IMR-90 (cell line): ENCODE results near the gene TALDO1.

Experiments
- CEBPB ChIP-seq: IDR thresholded peaks from 2 replicates; pipeline ENCODE4 v1.6.1; 2012; ENCODE audit warnings: low read depth, low read length, improper control_type of control experiment
- MAZ ChIP-seq: IDR thresholded peaks from 2 replicates; pipeline ENCODE4 v1.6.1; 2012; ENCODE audit warnings: low read depth, mild to moderate bottlenecking, low read length, improper control_type of control experiment, moderate library complexity, borderline replicate concordance
- POLR2A ChIP-seq: IDR thresholded peaks from 2 replicates; pipeline ENCODE4 v1.6.1; 2012; ENCODE audit warnings: mild to moderate bottlenecking, low read depth, low read length
- RFX5 ChIP-seq: IDR thresholded peaks from 2 replicates; pipeline ENCODE4 v1.8.0; 2012; ENCODE audit warnings: low read depth, mild to moderate bottlenecking, low read length, moderate library complexity
- TF ChIP-seq, protein P1 (sequence below): conservative IDR thresholded peaks from 2 replicates; pipeline ENCODE4 v1.5.1; 2012; ENCODE audit warnings: mild to moderate bottlenecking, low read depth, low read length, improper control_type of control experiment
- TF ChIP-seq, protein P2 (sequence below): fragments of 150-350 bp; IDR thresholded peaks from 2 replicates; pipeline ENCODE4 v1.6.1; 2017; ENCODE audit warnings: mild to moderate bottlenecking, antibody characterized with exemption, low read length, low read depth

DNA sequence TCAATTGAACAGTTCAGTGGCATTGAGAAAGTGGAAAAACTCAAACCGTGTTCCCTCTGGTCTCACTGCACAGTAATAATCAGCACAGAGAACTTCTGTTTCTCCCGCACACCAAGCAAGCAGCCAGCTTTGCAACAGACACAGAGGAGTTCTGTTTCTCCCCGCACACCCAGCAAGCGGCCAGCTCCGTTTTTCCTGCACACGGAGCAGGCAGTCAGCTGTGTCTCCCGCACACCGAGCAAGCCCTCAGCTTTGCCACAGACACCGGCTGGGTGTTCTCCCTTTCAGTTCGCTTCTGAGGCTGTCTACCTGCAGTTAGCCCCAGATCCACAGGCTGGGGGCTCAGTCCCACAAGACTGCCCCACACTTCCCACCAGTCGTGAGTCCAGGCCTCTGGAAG is 9.9 kb upstream of the TALDO1 start:
- TF ChIP-seq MAZ (no peak), RFX5 (no peak), POLR2A (no peak), CEBPB (no peak)
- TF ChIP-seq, protein P1, sequence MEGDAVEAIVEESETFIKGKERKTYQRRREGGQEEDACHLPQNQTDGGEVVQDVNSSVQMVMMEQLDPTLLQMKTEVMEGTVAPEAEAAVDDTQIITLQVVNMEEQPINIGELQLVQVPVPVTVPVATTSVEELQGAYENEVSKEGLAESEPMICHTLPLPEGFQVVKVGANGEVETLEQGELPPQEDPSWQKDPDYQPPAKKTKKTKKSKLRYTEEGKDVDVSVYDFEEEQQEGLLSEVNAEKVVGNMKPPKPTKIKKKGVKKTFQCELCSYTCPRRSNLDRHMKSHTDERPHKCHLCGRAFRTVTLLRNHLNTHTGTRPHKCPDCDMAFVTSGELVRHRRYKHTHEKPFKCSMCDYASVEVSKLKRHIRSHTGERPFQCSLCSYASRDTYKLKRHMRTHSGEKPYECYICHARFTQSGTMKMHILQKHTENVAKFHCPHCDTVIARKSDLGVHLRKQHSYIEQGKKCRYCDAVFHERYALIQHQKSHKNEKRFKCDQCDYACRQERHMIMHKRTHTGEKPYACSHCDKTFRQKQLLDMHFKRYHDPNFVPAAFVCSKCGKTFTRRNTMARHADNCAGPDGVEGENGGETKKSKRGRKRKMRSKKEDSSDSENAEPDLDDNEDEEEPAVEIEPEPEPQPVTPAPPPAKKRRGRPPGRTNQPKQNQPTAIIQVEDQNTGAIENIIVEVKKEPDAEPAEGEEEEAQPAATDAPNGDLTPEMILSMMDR = no peak
- TF ChIP-seq, protein P2, sequence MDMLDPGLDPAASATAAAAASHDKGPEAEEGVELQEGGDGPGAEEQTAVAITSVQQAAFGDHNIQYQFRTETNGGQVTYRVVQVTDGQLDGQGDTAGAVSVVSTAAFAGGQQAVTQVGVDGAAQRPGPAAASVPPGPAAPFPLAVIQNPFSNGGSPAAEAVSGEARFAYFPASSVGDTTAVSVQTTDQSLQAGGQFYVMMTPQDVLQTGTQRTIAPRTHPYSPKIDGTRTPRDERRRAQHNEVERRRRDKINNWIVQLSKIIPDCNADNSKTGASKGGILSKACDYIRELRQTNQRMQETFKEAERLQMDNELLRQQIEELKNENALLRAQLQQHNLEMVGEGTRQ = no peak
